ENCODE results near the gene NPAS3.

The NPAS3 gene

DNA sequence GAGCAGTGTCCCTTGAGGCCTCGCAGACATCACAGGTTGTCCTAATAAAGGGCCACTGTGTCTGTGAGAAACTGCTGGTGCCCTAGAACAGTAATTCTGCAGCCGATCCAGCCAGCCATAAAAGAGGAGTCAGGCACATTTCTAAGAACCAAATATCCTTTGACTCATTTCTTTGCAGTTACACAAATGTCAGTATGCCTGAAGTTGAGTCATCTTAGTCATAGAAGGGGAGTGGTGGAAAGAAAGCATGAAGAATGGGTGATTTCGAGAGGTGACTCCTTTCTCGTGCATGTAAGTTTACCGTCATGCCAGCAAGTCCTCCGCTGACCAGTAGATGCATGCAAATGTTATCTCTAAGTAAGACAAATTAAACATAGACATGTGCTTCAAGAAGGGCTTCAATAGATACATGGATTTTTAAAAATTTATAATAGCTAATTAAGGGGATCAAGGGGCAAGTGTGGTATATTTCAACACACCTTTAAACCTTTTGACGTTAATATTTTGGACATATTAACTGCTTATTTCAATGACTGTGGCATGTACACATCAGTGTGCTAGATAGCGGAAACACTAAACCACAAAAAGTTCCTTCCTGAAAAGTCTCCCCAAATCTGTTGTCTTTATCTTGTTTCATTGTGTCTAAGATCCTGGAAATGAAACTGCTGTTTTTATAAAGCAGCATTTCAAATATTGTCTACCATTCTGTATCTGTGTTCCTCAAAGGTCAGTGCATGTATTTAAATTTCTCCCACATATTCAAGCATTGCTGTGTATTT lies 497.4 kb downstream of the NPAS3 start:
- no peak overlapping the region for H3K4me3 ChIP-seq (ENCODE audit: low read depth, low read length)
- TF ChIP-seq, protein P1, sequence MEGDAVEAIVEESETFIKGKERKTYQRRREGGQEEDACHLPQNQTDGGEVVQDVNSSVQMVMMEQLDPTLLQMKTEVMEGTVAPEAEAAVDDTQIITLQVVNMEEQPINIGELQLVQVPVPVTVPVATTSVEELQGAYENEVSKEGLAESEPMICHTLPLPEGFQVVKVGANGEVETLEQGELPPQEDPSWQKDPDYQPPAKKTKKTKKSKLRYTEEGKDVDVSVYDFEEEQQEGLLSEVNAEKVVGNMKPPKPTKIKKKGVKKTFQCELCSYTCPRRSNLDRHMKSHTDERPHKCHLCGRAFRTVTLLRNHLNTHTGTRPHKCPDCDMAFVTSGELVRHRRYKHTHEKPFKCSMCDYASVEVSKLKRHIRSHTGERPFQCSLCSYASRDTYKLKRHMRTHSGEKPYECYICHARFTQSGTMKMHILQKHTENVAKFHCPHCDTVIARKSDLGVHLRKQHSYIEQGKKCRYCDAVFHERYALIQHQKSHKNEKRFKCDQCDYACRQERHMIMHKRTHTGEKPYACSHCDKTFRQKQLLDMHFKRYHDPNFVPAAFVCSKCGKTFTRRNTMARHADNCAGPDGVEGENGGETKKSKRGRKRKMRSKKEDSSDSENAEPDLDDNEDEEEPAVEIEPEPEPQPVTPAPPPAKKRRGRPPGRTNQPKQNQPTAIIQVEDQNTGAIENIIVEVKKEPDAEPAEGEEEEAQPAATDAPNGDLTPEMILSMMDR (IDR thresholded peaks at IDR 0.05; ENCODE audit: low read depth, low read length), result no peak

DNA sequence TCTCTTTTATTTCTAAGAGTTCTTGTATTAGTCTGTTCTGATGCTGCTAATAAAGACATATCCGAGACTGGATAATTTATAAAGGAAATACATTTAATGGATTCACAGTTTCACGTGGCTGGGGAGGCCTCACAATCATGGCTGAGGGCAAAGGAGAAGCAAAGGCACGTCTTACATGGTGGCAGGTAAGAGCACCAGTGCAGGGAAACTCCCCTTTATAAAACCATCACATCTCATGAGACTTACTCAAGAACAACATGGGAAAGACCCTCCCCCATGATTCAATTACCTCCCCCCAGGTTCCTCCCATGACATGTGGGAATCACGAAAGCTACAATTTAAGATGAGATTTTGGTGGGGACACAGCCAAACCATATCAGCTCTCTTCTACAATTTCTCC lies 503.0 kb downstream of the NPAS3 start:
- TF ChIP-seq, protein P1 (IDR thresholded peaks at IDR 0.05; ENCODE audit: low read depth, low read length), result no peak
- no peak overlapping the region for H3K4me3 ChIP-seq (ENCODE audit: low read depth, low read length)

DNA sequence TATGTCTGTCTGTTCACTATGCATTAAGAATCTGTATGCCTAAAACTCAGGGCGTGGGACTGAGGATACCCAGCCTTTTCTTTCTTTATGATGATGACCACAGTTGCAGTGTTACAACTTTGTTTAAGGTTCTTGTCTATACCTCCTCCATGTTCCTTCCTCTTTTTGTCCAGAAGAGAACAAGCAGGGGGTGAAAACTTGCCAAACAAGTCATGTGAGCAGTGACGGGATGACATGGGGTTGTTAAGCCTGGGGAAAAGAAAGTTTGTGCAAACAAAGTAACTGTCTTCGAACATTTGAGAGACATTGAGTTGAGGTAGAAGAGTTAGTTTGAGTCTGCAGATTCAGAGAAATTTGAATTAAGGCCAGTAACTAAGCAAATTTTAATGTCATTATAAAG lies 505.5 kb downstream of the NPAS3 start:
- H3K4me3 ChIP-seq (ENCODE audit: low read depth, low read length), result no peak overlapping the region
- TF ChIP-seq, protein P1 (IDR thresholded peaks at IDR 0.05; ENCODE audit: low read depth, low read length), result no peak

DNA sequence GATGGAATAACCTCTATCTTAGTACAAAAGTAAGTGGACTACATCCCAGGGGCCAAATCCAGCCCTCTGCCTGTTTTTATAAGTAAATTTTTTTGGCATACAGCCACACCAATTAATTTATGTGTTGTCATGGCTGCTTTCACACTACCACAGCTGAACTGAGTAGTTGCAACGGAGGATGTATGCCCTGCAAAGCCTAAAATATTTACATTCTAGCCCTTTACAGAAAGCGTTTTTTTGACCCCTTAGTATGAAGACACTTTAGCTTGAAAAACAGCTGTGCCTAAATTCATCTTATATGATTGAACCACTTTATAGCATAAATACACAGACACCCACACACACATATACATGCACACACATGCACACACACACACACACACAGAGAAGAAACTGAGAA lies 510.6 kb downstream of the NPAS3 start:
- TF ChIP-seq, protein P1 (IDR thresholded peaks at IDR 0.05; ENCODE audit: low read depth, low read length), result no peak
- H3K4me3 ChIP-seq (ENCODE audit: low read depth, low read length), result no peak overlapping the region

DNA sequence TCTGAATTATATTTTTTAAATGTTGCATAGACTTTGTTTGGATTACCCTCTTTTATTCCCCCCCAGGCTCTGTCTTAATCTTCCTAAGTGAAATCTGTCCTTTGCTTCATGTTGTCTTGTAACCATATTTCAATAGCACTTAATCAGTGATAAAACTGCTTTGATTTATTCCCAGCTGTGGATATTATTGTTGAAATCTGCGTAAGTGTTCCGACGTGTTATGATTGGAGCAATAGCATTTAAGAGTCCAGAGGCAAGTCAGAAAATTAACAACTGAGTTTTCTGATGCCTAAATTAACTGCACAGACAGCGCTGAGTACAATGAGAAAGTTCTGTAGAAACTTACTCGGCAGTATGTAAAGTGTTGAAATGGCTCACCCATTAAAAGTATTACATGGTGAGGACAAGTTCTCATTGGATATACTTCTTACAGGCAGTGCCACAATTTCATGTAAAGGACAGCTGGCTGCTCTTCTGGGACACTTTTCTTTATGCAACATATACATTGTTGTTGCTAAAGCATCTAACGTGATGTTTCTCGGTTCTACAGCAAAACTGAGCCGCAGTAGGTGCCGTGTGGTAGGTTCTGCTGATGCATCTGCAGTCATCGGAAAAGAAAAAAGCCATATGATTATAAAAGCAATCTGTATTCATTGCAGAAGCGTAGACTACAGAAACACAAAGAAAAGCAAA lies 511.2 kb downstream of the NPAS3 start:
- TF ChIP-seq, protein P1 (IDR thresholded peaks at IDR 0.05; ENCODE audit: low read depth, low read length), result no peak
- no peak overlapping the region for H3K4me3 ChIP-seq (ENCODE audit: low read depth, low read length)

DNA sequence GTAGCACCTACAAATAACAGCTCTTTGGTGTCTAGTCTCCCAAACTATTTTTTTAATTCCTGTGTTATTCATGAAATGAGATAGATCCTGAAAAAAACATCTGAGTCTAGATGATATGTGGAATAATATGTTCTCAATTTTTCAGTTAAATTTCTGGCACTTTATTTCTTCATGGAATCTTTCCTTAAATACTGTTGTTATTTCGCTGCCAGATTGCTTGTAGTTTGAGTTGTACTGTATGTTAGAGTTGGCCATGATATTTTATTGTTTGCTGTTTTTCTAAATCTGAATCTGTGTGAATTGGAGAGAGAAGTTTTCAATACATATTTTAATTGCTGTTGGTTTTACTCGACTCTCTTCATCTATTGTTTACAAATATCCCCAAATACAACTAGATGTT lies 511.7 kb downstream of the NPAS3 start:
- TF ChIP-seq, protein P1 (IDR thresholded peaks at IDR 0.05; ENCODE audit: low read depth, low read length), result no peak
- H3K4me3 ChIP-seq (ENCODE audit: low read depth, low read length), result no peak overlapping the region

DNA sequence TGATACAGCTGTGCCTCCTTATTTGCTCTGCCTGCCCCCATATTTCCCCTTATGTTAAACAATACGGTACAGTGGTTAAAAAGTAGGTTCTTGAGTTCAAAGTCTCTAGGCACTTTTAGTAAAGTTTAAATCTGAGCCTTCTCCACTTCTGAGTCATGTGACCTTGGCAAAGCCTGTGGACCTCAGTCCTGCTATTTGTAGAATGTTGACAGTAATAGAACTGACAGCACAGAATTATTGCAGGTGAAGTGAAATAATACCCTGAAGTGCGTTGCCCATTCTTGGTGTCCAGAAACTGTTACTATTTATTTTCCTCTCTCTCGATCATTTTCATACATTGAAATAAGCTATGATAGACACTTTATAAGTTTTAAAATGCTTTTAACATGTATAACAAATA lies 512.5 kb downstream of the NPAS3 start:
- TF ChIP-seq, protein P1 (IDR thresholded peaks at IDR 0.05; ENCODE audit: low read depth, low read length), result no peak
- no peak overlapping the region for H3K4me3 ChIP-seq (ENCODE audit: low read depth, low read length)

Data from WI38 (cell line).